Testis (tissue), 3 donors: Measurements from ENCODE around the gene LMX1A. TPM values are rescaled to one million over a fixed set of nuclear protein-coding genes. Genes with fewer than 3 reads are reported as not detected.

Experiments
- DNase-seq: peaks from one replicate; pipeline ENCODE4 v3.0.0-alpha.2; 2019
- H3K27ac ChIP-seq, 2 donors: fragments of 200-600 bp; sonication (generic); one replicate each; pipeline ENCODE4 v1.5.1; 2019
- H3K27me3 ChIP-seq: fragments of 200-600 bp; sonication (generic); one replicate; pipeline ENCODE4 v1.5.1; 2019
- H3K36me3 ChIP-seq: fragments of 200-600 bp; sonication (generic); one replicate; pipeline ENCODE4 v1.5.1; 2017; ENCODE audit warnings: low read depth; ENCODE audit errors: missing control alignments
- H3K4me1 ChIP-seq: fragments of 200-600 bp; sonication (generic); one replicate; pipeline ENCODE4 v1.5.1; 2019
- H3K4me3 ChIP-seq, 2 donors: fragments of 200-600 bp; sonication (generic); one replicate each; pipeline ENCODE4 v1.5.1; 2017 to 2019
- H3K9me3 ChIP-seq: fragments of 200-600 bp; sonication (generic); one replicate; pipeline ENCODE4 v1.5.1; 2017
- CTCF ChIP-seq, 3 experiments: fragments of 450-650 bp in 2 of 3; fragments of 200-600 bp in 1 of 3; sonication (generic) in 1 of 3; IDR thresholded peaks; one replicate each; pipeline ENCODE4 v1.5.1; 2016 to 2019; ENCODE audit warnings: antibody characterized with exemption in 3 of 3, mild to moderate bottlenecking in 2 of 3, moderate library complexity in 1 of 3
- POLR2A ChIP-seq: fragments of 450-650 bp; IDR thresholded peaks from one replicate; pipeline ENCODE4 v1.6.1; 2017; ENCODE audit warnings: antibody characterized with exemption, mild to moderate bottlenecking, moderate library complexity
- WGBS, 2 donors: methylation state at CpG; one replicate each; pipeline ENCODE4 v1.1.5; 2018; 5-methylcytosine and 5-hydroxymethylcytosine counted together
- intact Hi-C: fragments of 100-400 bp; cut with DNase I; formaldehyde crosslinking; loops from one replicate; pipeline ENCODE4 v1.15.1; 2023; ENCODE audit warnings: low total_unique reads
- polyA plus RNA-seq: library from polyadenylated mRNA; stranded (reverse); fragments of 350-450 nt; fragmentation: Illumina TruSeq; extraction: RNeasy Lipid Tissue Mini Kit (QIAGEN cat#74804); gene quantifications from one replicate; pipeline ENCODE4 v1.2.3, GENCODE V29; 2014; ENCODE audit warnings: low read depth, low replicate concordance; ENCODE audit not compliant: insufficient read depth
- total RNA-seq, 2 donors: library from RNA; depleted of rRNA; stranded (reverse); fragments of >200 nt; gene quantifications; one replicate each; pipeline ENCODE4 v1.2.3, GENCODE V29; 2016

The LMX1A gene
- total and polyA plus RNA-seq, 3 donors from 2014 or later, result 0.62 to 2.6 (median 0.94) TPM

GRCh38 chr1:165281207-165281901 is 75.2 kb downstream of the LMX1A start:
- no peak overlapping the region for H3K4me3 ChIP-seq
- intact Hi-C loops, result no loop called here
- WGBS, 2 donors, result 82 to 85% methylated on average over 3 of the region's 3 CpGs
- H3K27ac ChIP-seq, result no peak overlapping the region
- TF ChIP-seq POLR2A (no peak), CTCF (IDR thresholded peaks at IDR 0.05) (no peak)
- no peaks in the 10 kb centered on the region for H3K36me3 ChIP-seq
- no peaks in the 10 kb centered on the region for H3K27me3 ChIP-seq
- no peak for DNase-seq
- no peaks in the 10 kb centered on the region for H3K4me1 ChIP-seq
- no peaks in the 10 kb centered on the region for H3K9me3 ChIP-seq

- no peaks in the 10 kb centered on the region for H3K9me3 ChIP-seq
- H3K27ac ChIP-seq, result no peak overlapping the region
- WGBS, 2 donors, result 50 to 53% methylated on average over 9 of the region's 9 CpGs
- intact Hi-C loops, result no loop called here
- no peaks in the 10 kb centered on the region for H3K4me1 ChIP-seq
- DNase-seq, result no peak
- H3K27me3 ChIP-seq, result no peaks in the 10 kb centered on the region
- H3K36me3 ChIP-seq, result no peaks in the 10 kb centered on the region
- no peak overlapping the region for H3K4me3 ChIP-seq
- TF ChIP-seq POLR2A, result no peak
- TF ChIP-seq CTCF (IDR thresholded peaks at IDR 0.05), result no peak
Observed at GRCh38 chr1:165279882-165280281, 76.6 kb downstream of the LMX1A start.

- H3K27me3 ChIP-seq, result no peaks in the 10 kb centered on the region
- H3K4me1 ChIP-seq, result no peaks in the 10 kb centered on the region
- 49 to 57% methylated on average over 2 of the region's 2 CpGs for WGBS, 2 donors
- no peaks in the 10 kb centered on the region for H3K9me3 ChIP-seq
- H3K36me3 ChIP-seq, result no peaks in the 10 kb centered on the region
- no peak overlapping the region for H3K27ac ChIP-seq
- no peak overlapping the region for H3K4me3 ChIP-seq
- no peak for DNase-seq
- intact Hi-C loops, result no loop called here
- no peak for TF ChIP-seq POLR2A
Observed at GRCh38 chr1:165276314-165276713, 80.2 kb downstream of the LMX1A start.

GRCh38 chr1:165265196-165265838 is 91.2 kb downstream of the LMX1A start:
- Histone ChIP-seq H3K4me1 (no peaks in the 10 kb centered on the region), H3K9me3 (no peaks in the 10 kb centered on the region), H3K27ac (no peak overlapping the region), H3K36me3 (no peaks in the 10 kb centered on the region), H3K4me3 (no peak overlapping the region), H3K27me3 (no peaks in the 10 kb centered on the region)
- no peak for DNase-seq
- intact Hi-C loops, result no loop called here
- no peak for TF ChIP-seq POLR2A
- TF ChIP-seq CTCF (IDR thresholded peaks at IDR 0.05), result no peak
- WGBS, 2 donors, result 66 to 68% methylated on average over 3 of the region's 3 CpGs

GRCh38 chr1:165259706-165260428 is 96.6 kb downstream of the LMX1A start:
- 31 to 46% methylated on average over 3 of the region's 3 CpGs for WGBS, 2 donors
- no peak overlapping the region for H3K27ac ChIP-seq
- H3K36me3 ChIP-seq, result no peaks in the 10 kb centered on the region
- no peak overlapping the region for H3K4me3 ChIP-seq
- H3K4me1 ChIP-seq, result no peaks in the 10 kb centered on the region
- H3K9me3 ChIP-seq, result no peaks in the 10 kb centered on the region
- TF ChIP-seq POLR2A (no peak), CTCF (IDR thresholded peaks at IDR 0.05) (no peak)
- DNase-seq, result no peak
- intact Hi-C loops, result no loop called here
- H3K27me3 ChIP-seq, result no peaks in the 10 kb centered on the region
